Measurements from ENCODE around the gene MX2.

The MX2 gene

GRCh38 chr21:41369920-41370839 lies 8.4 kb downstream of the MX2 start:
- no peak overlapping the region for H3K4me3 ChIP-seq (replicated peaks; ENCODE audit: low read depth, low read length)
- no peak for TF ChIP-seq CTCF (IDR thresholded peaks at IDR 0.05; ENCODE audit: low read depth, low read length, missing control alignments)
- DNase-seq (ENCODE audit: extremely low read depth, low read depth) = no peak

GRCh38 chr21:41370840-41371684 lies 9.2 kb downstream of the MX2 start:
- H3K4me3 ChIP-seq (replicated peaks; ENCODE audit: low read depth, low read length) = no peak overlapping the region
- DNase-seq (ENCODE audit: extremely low read depth, low read depth) = no peak
- TF ChIP-seq CTCF (IDR thresholded peaks at IDR 0.05; ENCODE audit: low read depth, low read length, missing control alignments) = no peak

DNA sequence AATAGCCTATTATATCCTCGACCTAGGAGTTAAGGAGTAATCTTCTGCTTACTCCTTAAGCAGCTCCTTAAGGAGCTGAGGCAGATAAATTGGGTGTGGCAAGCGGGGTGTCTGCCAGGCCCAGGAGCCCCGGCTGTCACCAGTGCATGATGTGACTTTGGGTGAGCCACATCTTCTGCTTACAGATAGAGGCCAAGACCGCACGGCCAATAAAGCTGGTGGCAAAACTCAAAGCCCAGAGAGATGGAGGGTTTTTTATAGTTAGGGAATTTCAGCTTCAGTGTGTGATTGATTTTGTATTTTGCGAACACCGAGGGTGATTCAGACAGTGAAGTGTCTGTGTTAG lies 9.8 kb downstream of the MX2 start:
- no peak overlapping the region for H3K4me3 ChIP-seq (replicated peaks; ENCODE audit: low read depth, low read length)
- DNase-seq (ENCODE audit: extremely low read depth, low read depth) = no peak
- TF ChIP-seq CTCF (IDR thresholded peaks at IDR 0.05; ENCODE audit: low read depth, low read length, missing control alignments) = no peak

DNA sequence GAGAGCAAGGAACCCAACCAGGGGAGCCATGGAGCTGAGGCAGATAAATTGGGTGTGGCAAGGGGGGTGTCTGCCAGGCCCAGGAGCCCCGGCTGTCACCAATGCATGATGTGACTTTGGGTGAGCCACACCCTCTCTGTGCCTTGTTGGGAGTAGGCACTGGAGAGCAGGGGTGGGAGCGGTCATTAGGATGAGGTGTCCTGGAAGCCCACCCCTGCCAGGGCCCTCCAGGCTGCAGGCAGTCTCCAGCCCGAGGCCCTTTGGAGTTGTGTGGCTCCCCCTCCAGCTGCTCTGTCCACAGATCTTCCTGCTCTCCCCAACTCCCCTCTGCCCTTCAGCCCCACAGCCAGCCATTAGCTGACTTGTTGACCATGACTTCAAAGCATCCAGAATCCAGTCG lies 11.4 kb downstream of the MX2 start:
- TF ChIP-seq CTCF (IDR thresholded peaks at IDR 0.05; ENCODE audit: low read depth, low read length, missing control alignments) = no peak
- H3K4me3 ChIP-seq (replicated peaks; ENCODE audit: low read depth, low read length) = no peak overlapping the region
- no peak for DNase-seq (ENCODE audit: extremely low read depth, low read depth)

GRCh38 chr21:41373763-41374162 lies 11.9 kb downstream of the MX2 start:
- DNase-seq (ENCODE audit: extremely low read depth, low read depth) = no peak
- no peak for TF ChIP-seq CTCF (IDR thresholded peaks at IDR 0.05; ENCODE audit: low read depth, low read length, missing control alignments)
- H3K4me3 ChIP-seq (replicated peaks; ENCODE audit: low read depth, low read length) = no peak overlapping the region

DNA sequence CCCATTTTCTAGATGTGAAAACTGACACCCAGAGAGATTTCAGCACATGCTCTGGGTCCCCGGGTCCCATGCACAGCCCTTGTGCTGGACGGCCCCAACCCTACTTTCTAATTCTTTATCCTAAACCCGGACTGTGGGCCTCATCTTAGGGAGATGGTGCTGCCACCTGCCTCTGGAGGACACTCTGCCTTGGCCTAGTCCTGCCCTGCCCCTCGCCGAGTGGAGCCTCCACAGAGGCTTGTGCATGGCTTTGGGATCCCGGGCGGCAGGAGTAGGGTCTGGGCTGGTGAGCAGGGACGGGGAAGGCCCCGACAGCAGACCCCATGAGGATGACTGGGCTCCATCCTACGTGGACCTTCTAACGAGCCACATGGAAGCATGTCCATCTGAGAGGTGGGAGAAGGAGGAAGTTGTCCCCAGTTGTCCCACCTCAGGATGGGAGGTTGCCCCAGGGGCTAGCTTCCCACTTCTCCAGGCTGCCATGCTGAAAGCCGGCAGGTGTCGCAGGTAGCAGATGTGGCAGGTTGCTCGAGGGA lies 12.4 kb downstream of the MX2 start:
- no peak overlapping the region for H3K4me3 ChIP-seq (replicated peaks; ENCODE audit: low read depth, low read length)
- DNase-seq (ENCODE audit: extremely low read depth, low read depth) = no peak
- no peak for TF ChIP-seq CTCF (IDR thresholded peaks at IDR 0.05; ENCODE audit: low read depth, low read length, missing control alignments)
